ENCODE results near the gene ANO1.

- no peak for TF ChIP-seq POLR2AphosphoS5 (IDR thresholded peaks at IDR 0.05; ENCODE audit: borderline replicate concordance, low read depth, low read length)
- TF ChIP-seq FOXP2 (optimal IDR thresholded peaks at IDR 0.05; ENCODE audit: control extremely low read depth, extremely low read length, insufficient read depth): no peak
Observed at GRCh38 chr11:70189622-70190021, 111.5 kb downstream of the ANO1 start.

All from SK-N-MC (cell line).